Ishikawa (cell line): ENCODE results near the gene RBM18.

Source experiments
- CEBPB ChIP-seq: IDR thresholded peaks from 2 replicates; pipeline ENCODE4 v1.6.1; 2012
- CREB1 ChIP-seq: IDR thresholded peaks from 2 replicates; pipeline ENCODE4 v1.6.1; 2012; ENCODE audit warnings: low read depth
- EGR1 ChIP-seq: IDR thresholded peaks from 2 replicates; pipeline ENCODE4 v1.6.1; 2012
- EP300 ChIP-seq: IDR thresholded peaks from 2 replicates; pipeline ENCODE4 v1.6.1; 2012; ENCODE audit warnings: borderline replicate concordance
- FOXM1 ChIP-seq: IDR thresholded peaks from 2 replicates; pipeline ENCODE4 v1.6.1; 2012; ENCODE audit warnings: low read depth, borderline replicate concordance
- MAX ChIP-seq: IDR thresholded peaks from 2 replicates; pipeline ENCODE4 v1.6.1; 2012
- NFIC ChIP-seq: IDR thresholded peaks from 2 replicates; pipeline ENCODE4 v1.6.1; 2012
- RAD21 ChIP-seq: IDR thresholded peaks from 2 replicates; pipeline ENCODE4 v1.6.1; 2012; ENCODE audit warnings: low read depth
- REST ChIP-seq: IDR thresholded peaks from 2 replicates; pipeline ENCODE4 v1.6.1; 2012; ENCODE audit warnings: low read depth, mild to moderate bottlenecking
- TAF1 ChIP-seq: IDR thresholded peaks from 2 replicates; pipeline ENCODE4 v1.6.1; 2012; ENCODE audit warnings: low read depth, mild to moderate bottlenecking
- TCF12 ChIP-seq: IDR thresholded peaks from 2 replicates; pipeline ENCODE4 v1.6.1; 2012; ENCODE audit warnings: low read depth
- TEAD4 ChIP-seq: IDR thresholded peaks from 2 replicates; pipeline ENCODE4 v1.6.1; 2012
- USF1 ChIP-seq: IDR thresholded peaks from 2 replicates; pipeline ENCODE4 v1.6.1; 2012
- YY1 ChIP-seq: IDR thresholded peaks from 2 replicates; pipeline ENCODE4 v1.6.1; 2012; ENCODE audit warnings: low read depth
- ZBTB7A ChIP-seq: IDR thresholded peaks from 2 replicates; pipeline ENCODE4 v1.6.1; 2012; ENCODE audit warnings: low read depth

Gene RBM18

GRCh38 chr9:122264360-122265148 lies at the start of gene RBM18, which contains the start of gene MRRF:
TSS of gene RBM18 (minus strand) at chr9:122264840. CDS start at chr9:122261492, 3,348 bp downstream.
TSS of gene MRRF (plus strand) at chr9:122264882. CDS start at chr9:122270892, 6,010 bp downstream.
- TF ChIP-seq YY1 (no peak), TEAD4 (peak; percentile 31; the same call in 1 of the 2 replicates), MAX (peak; percentile 99), REST (no peak), RAD21 (no peak), FOXM1 (no peak), TCF12 (peak; percentile 71), USF1 (peak; percentile 58; the same call in 1 of the 2 replicates), TAF1 (peak; percentile 93), EGR1 (0 out of 2 replicates have a peak, but pooled peaks have one; percentile 13), EP300 (no peak; the same call in 1 of the 2 replicates), CREB1 (peak; percentile 96), CEBPB (no peak)

- no peak for TF ChIP-seq MAX
- TF ChIP-seq USF1: peak; percentile 72
These were observed 49.5 kb upstream of the RBM18 start for GRCh38 chr9:122314165-122314564.

- TF ChIP-seq CREB1 (no peak), TAF1 (no peak), YY1 (no peak), RAD21 (no peak), CEBPB (no peak), MAX (no peak), NFIC (no peak), USF1 (no peak), ZBTB7A (no peak), FOXM1 (no peak), EP300 (no peak), EGR1 (no peak), TEAD4 (no peak), REST (no peak), TCF12 (no peak)
These were observed 45.2 kb upstream of the RBM18 start for GRCh38 chr9:122309861-122310260.

- no peak for TF ChIP-seq YY1
- no peak for TF ChIP-seq RAD21
These were observed 43.3 kb upstream of the RBM18 start for GRCh38 chr9:122307925-122308324.

GRCh38 chr9:122307061-122307460 lies 42.4 kb upstream of the RBM18 start:
- TF ChIP-seq TAF1 (no peak), CREB1 (no peak), RAD21 (no peak), YY1 (no peak), TCF12 (no peak), USF1 (no peak), ZBTB7A (no peak), REST (no peak), EP300 (no peak), EGR1 (no peak), TEAD4 (no peak), MAX (no peak), CEBPB (no peak), FOXM1 (no peak), NFIC (no peak)
